GM19455 (cell line): ENCODE measurements around the gene SHISA5.
"Not testable (repeated sequence)": the region's sequence is repeated elsewhere in the genome, so short reads cannot be mapped to it uniquely, and the experiment has no call there.

Experiments
- ATAC-seq: cut with Tn5 transposase; IDR thresholded peaks from one replicate; pipeline ENCODE4 v1.9.1; 2021; ENCODE audit not compliant: unreplicated experiment

SHISA5 gene

DNA sequence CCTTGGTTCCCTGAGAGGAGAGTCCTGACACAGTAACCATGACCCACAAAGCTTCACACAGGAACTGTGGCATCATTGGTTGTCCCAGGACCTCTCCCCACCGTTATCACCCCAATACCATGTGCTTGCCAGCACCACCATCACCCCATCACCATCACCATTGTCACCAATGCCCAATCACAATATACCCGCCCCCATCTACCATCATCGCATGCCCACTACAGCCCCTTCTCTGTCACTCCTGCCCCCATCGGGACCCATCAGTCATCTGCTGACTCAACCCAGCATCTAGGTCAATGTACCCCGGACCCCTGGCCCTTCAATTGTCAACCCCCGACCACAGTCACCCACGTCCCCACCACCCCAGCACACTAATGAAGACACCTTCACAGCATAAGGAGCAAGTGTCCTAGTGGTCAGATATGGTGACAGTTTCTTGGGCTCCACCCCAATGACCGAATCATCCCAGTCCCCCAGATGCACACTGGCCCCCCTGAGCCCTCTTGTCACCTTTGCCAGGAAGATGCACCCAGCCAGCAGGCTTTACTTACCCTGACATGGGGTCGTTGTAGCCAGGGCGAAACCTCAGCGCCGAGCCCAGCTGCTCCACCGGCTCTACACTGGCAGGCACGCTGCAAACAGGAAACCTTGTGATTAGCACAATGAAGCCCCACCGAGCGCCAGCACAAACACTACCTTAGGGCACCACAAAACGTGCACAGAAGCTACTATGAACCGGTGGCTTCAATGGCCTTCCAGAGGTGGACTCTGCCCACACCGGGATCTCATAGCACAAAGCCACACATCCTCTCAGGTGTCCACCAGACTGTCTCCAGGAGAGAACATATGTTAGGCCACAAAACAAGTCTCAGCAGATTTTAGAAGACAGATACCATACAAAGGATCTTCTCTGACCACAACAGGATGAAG is 25.1 kb downstream of the SHISA5 start:
- no peak for ATAC-seq

- no peak for ATAC-seq
Measured at GRCh38 chr3:48477959-48478520, 25.9 kb downstream of the SHISA5 start.

DNA sequence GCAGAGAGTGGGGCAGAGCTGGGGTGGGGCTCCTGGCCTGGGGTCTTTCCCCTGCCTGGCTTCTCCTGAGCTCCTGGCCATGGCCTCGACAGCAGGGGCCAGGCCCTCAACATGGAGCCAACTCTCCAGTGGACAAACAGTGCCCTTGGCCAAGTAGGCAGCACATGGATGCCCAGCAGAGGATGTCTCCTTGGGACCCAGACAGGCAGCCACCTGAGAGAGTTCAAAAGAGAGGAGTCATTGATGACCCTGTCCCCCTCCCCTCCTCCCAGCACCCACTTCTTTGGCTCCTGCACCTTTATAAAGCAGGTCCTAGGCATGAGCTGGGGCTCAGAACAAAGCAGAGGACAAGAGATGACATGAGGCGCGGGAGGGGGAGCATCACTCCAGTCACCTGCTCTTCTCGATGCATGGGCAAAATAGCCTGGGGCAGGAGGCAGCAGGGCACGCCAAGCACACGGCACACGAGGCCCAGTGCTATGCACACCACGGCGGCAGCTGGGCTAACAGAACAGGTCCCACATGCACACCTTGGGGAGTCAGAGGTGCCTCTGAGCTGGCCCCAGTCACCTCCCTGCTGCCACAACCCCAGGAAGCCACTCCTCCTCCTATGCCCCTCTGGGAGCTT is 27.4 kb downstream of the SHISA5 start:
- no peak for ATAC-seq

GRCh38 chr3:48475188-48475587 is 28.8 kb downstream of the SHISA5 start:
- no peak for ATAC-seq

GRCh38 chr3:48474619-48475018 is 29.4 kb downstream of the SHISA5 start:
- ATAC-seq: no peak

GRCh38 chr3:48474031-48474430 is 29.9 kb downstream of the SHISA5 start:
- ATAC-seq: not testable (repeated sequence)

GRCh38 chr3:48473617-48473952 is 30.4 kb downstream of the SHISA5 start:
- no peak for ATAC-seq

DNA sequence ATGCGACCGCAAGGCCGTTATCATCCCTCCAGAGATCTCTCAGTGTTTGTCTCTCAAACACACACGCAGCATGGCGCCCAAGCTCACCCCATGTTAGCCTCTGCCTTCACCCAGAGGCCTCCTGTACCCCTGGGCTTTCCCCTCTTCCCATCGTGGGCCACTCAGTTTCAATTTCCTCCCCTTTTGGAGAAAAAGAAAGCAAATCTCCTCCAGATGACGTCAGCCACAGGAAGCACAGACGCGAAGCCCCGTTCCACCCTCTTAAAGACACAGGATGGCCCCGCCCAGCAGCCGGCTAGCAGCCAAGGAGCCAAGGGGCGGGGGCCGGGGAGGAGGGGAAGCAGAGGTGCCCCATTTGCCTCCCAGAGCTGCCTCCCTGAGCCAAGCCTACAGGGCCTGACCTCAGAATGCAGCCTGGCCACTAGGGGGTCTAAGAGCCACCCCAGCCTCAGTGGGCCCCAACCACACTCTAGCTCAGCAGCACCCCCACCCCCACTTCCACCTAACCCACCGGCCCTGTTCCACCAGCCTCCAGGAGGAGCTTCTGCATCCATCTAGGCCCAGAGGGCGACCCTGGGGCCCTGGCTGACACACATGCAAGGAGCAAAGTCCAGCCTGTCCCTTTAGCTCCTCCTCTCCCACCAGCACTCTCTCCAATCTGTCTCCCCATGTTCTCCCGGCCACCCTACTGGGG is 30.9 kb downstream of the SHISA5 start:
- ATAC-seq: peak; percentile 75

DNA sequence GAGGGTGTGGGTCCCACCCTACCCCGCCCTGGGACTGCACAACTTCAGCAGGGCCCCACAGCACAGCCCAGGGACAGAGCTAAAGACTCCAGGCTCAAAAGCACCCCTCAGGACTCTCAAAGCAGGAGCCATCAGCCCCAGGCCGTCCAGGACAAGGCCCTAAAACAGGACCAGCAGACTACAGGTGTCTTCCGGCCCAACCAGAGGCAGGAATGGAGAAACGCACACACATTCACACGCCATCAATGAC is 31.4 kb downstream of the SHISA5 start:
- peak; percentile 17 for ATAC-seq

GRCh38 chr3:48470286-48470685 is 33.7 kb downstream of the SHISA5 start:
- ATAC-seq: no peak

- ATAC-seq: no peak
Measured at GRCh38 chr3:48469046-48469915, 34.7 kb downstream of the SHISA5 start.

DNA sequence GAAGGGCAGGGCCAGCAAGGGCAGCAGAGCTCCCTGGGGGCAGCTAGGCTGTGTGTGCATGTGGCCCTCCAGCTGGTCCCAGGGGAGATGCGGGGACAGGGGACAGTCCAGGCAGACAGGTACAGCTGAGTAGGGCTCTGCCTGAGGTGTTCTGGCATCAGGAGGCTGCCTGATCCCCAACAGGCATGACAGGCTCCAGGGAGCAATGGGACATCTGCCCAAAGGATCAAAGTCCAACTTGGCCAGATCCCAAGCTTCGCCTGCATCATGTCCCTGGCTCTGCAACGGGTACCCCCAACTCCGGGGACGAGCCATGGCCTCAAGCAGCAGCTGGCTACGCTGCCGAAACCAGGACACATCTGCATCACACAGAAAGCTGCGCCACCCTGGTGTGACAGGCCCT is 35.6 kb downstream of the SHISA5 start:
- ATAC-seq: no peak

DNA sequence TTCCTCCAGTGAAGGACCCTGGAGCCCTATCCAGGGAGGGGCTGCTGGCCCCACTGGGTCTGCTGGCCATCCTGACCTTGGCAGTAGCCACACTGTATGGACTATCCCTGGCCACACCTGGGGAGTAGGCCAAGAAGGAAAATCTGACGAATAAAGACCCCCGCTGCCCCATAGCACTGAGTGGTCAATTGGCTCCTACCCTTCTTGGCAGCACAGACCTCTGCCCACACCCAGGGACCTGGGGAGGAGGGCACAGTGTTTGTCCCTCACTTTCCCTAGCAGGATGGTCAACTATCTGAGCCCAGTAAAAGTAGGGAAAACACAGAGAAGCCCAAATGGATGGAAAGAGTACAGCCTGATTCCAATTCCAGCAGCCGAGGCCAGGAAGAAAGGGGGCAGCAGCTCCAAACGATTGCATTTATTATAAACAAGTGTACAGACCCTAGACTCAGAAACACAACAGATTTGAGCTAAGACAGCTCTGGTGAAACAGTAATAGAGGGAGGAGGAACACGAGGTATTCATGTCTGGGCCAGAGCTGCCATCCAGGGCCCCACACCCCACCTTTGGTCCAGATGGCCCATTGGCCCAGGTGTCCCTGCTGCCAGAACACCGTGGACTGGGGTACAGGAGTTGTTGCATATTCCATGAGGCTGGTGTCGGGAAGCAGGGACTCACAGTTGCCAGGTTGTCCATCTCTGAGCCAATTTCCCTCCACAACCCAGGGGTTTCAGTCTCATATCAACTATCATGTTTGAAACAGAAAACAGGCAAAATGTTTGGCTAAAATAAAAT is 36.3 kb downstream of the SHISA5 start:
- ATAC-seq: no peak

DNA sequence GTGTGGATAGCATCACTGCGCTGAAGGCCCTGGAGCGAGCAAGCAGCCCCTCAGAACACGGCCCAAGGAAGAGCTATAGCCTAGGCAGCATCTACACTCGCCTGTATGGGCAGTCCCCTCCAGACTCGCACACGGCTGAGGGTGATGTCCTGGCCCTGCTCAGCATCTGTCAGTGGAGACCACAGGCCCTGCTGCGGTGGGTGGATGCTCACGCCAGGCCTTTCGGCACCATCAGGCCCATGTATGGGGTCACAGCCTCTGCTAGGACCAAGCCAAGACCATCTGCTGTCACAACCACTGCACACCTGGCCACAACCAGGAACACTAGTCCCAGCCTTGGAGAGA is 36.9 kb downstream of the SHISA5 start:
- ATAC-seq: no peak

DNA sequence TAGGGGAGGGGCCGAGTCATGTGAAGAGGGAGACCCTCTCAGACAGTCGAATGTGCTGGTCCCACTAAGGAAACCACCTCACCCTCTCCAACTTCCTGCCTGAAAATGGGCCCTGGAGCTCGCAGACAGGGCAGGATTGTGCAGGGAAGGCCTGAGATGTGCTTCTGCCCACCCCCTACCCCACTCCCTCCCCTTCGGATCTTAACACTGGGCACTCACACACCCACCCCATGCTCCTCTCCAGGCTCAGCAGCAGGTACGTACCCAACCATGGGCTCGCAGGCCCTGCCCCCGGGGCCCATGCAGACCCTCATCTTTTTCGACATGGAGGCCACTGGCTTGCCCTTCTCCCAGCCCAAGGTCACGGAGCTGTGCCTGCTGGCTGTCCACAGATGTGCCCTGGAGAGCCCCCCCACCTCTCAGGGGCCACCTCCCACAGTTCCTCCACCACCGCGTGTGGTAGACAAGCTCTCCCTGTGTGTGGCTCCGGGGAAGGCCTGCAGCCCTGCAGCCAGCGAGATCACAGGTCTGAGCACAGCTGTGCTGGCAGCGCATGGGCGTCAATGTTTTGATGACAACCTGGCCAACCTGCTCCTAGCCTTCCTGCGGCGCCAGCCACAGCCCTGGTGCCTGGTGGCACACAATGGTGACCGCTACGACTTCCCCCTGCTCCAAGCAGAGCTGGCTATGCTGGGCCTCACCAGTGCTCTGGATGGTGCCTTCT is 37.4 kb downstream of the SHISA5 start:
- ATAC-seq: peak; percentile 30

GRCh38 chr3:48465531-48466378 is 38.2 kb downstream of the SHISA5 start:
- ATAC-seq: peak; percentile 78

GRCh38 chr3:48465237-48465530 is 38.8 kb downstream of the SHISA5 start:
- no peak for ATAC-seq

DNA sequence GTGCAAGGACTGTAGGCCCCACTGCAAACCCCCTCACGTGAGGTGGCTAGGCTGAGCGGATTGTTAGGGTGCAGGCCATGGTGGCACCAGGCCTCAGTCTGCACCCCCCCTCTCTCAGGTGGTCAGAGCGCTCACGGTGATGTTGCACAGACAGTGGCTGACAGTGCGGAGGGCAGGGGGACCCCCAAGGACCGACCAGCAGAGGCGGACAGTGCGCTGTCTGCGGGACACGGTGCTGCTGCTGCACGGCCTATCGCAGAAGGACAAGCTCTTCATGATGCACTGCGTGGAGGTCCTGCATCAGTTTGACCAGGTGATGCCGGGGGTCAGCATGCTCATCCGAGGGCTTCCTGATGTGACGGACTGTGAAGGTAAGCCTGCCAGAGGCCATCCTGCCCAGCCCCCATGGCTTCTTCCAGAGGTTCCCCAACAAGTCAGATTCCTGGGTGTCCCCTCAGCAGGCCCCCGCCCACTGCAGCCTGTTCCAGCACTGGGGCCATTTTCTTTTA is 39.2 kb downstream of the SHISA5 start:
- no peak for ATAC-seq

GRCh38 chr3:48463703-48464102 is 40.3 kb downstream of the SHISA5 start:
- no peak for ATAC-seq
